Right atrium auricular region (tissue), 2 donors: ENCODE data around the gene FCGR1A. TPM values are rescaled to one million over a fixed set of nuclear protein-coding genes. Genes with fewer than 3 reads are reported as not detected.
"Not testable (repeated sequence)": the region's sequence is repeated elsewhere in the genome, so short reads cannot be mapped to it uniquely, and the experiment has no call there.

Experiments used
- DNase-seq: peaks from one replicate; pipeline ENCODE4 v3.0.0-alpha.2; 2019; ENCODE audit warnings: low spot score
- H3K27ac ChIP-seq, 2 donors: fragments of 200-600 bp; sonication (generic); 1 replicate in 1 of 2; 2 replicates in 1 of 2; pipeline ENCODE4 v1.5.1; 2016 to 2019
- H3K27me3 ChIP-seq, 2 donors: fragments of 200-600 bp; sonication (generic); one replicate each; pipeline versions ENCODE4 v1.5.1 to v1.6.0; 2017 to 2019
- H3K36me3 ChIP-seq: fragments of 200-600 bp; sonication (generic); one replicate; pipeline ENCODE4 v1.5.1; 2016
- H3K4me1 ChIP-seq, 2 donors: fragments of 200-600 bp; sonication (generic); one replicate each; pipeline versions ENCODE4 v1.5.1 to v1.6.0; 2017 to 2019
- H3K4me3 ChIP-seq, 2 donors: fragments of 200-600 bp; sonication (generic); 1 replicate in 1 of 2; 2 replicates in 1 of 2; pipeline ENCODE4 v1.5.1; 2017 to 2019; ENCODE audit warnings: mild to moderate bottlenecking in 1 of 2, moderate library complexity in 1 of 2
- H3K9me3 ChIP-seq, 2 donors: fragments of 200-600 bp; sonication (generic); one replicate each; pipeline ENCODE4 v1.5.1; 2019
- total RNA-seq, 2 donors: library from RNA; depleted of rRNA; stranded (reverse); fragments of >200 nt; gene quantifications; one replicate each; pipeline ENCODE4 v1.1.0, GENCODE V29; 2016

FCGR1A gene
- total RNA-seq = 1 to 10 TPM in 1 of 2 donors, not detected in 1; 6.4 TPM

DNA sequence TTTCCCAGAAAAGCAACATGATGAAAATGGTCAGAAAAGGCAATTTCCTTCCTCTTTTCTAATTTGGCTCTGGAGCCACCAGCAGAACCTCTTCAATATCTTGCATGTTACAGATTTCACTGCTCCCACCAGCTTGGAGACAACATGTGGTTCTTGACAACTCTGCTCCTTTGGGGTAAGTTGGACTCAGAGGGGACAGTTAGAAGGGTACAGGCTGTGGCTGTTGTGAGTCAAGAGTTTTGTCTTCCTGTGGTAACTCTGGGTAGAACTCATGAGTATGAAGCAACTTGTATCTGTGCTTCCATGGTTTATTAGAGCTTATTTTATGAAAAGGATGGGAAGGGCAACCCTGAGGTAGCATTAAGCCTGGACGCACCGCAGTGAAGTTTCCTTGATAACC, at the start of gene FCGR1A:
FCGR1A (plus strand) TSS at position 95 of the 400 bp plus-strand sequence; CDS start at position 145, 50 bp downstream.
- not testable (repeated sequence) for DNase-seq, H3K36me3 ChIP-seq, H3K4me3 ChIP-seq, H3K9me3 ChIP-seq, H3K27ac ChIP-seq, H3K27me3 ChIP-seq, H3K4me1 ChIP-seq

DNA sequence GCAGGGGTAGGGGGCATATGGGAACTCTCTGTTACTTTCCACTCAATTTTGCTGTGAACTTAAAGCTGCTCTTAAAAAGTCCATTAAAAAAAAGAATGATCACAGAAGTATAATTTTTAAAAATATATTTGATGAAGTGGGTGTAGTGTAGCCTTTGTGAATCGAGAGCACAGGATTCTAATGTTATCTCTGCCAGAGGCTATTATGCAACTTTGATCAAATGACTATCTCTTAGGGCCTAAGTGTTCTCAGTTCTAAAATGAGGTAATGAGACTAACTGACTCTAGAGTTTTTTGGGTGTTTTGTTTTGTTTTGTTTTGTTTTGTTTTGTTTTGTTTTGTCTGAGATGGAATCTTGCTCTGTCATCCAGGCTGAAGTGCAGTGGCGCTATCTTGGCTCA, 49.7 kb upstream of the FCGR1A start:
- H3K9me3 ChIP-seq, H3K27me3 ChIP-seq, H3K4me1 ChIP-seq, H3K36me3 ChIP-seq, H3K4me3 ChIP-seq, H3K27ac ChIP-seq, DNase-seq: not testable (repeated sequence)

DNA sequence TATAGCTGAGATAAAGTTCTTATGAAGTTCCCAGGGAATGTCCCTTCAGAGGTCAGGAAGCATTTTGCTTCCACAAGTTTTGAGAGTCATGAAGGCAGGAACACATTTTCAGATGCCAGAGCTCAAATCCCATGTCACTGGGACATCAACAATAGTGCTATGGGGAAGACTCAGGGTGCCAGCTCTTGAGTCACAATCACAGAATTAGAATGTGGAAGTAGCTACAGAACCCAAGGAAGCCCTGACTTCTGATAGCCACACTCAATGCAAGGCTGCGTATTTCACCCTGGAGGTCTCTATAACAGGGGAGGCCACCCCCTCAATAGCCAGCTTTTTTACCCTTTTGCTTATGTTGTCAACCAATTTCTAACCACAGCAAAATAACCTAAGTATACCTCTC, 47.8 kb upstream of the FCGR1A start:
- H3K4me1 ChIP-seq, H3K27ac ChIP-seq, H3K27me3 ChIP-seq, H3K9me3 ChIP-seq, H3K4me3 ChIP-seq, DNase-seq, H3K36me3 ChIP-seq: not testable (repeated sequence)

DNA sequence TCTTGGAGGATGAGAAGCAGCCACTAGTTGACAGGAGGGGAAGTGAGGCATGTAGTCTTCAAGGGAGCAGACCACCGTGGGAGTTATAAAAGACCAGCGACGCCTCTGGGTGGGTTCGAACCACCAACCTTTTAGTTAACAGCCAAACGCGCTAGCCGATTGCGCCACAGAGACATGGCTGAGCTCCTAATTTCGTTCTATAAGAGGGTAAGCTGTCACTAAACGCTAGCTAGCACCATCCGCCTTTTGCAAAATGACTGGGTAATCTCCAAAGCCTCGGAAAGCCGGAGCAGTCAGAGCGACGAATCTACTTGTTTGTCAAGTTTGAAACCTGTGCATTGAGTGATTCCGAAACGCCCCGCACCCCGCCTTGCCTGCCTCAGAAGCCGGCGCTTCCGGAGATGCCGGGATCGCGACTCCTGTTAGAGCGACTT, 42.3 kb upstream of the FCGR1A start:
- H3K4me3 ChIP-seq = peak overlapping the region in 1 of 2 donors; percentile 1
- not testable (repeated sequence) for H3K36me3 ChIP-seq, DNase-seq, H3K27me3 ChIP-seq, H3K9me3 ChIP-seq, H3K27ac ChIP-seq, H3K4me1 ChIP-seq

DNA sequence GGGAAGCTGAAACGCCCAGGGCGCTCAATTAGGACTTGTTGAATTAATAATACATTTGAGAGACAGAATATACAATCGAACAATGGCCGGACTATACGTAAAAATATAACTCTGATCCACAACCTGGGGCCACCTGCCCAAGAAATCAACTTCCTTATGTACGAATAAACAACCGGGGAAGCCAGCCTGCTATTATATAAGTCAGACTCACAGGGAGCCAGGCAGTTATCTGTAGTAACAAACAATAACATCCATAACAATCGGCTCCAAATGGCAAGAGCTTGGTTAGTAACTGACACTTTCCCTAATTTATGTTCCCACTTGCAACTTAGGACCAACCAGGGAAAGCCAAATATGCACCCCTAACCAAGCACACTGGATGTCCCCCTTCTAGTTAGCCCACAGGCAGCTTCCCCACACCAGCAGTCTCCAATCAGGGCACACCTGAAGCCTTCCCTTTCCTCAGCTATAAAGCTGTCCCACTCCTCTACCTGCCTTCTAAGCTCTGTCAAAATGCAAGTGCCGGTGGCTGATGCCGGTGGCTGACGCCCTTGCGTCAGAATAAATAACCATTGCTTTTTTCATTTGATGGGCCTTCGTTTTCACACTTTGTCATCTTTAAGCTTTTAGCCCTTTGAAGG, 41.8 kb upstream of the FCGR1A start:
- not testable (repeated sequence) for H3K27ac ChIP-seq, H3K27me3 ChIP-seq, H3K36me3 ChIP-seq, H3K4me1 ChIP-seq, H3K9me3 ChIP-seq, DNase-seq
- H3K4me3 ChIP-seq = peak overlapping the region in 1 of 2 donors; percentile 1

DNA sequence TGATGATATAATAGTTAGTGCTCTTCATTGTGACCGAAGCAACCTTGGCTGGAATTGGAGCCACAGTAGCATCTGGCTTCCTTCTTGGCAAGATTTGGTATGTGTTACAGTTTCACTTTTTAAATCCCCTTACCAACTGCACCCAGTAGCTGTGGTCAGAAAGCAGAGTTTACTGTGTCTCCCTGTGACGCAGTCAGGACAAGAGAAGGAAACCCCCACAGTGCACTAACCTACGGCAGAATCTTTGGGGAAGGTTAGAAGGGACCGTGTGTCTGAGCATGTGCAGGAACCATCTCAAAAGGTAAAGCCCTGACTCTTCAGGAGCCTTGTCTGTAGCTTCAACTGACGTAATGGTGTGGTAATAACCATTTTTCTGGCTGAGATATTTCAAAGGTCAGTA, 40.6 kb upstream of the FCGR1A start:
- H3K27me3 ChIP-seq, H3K36me3 ChIP-seq, DNase-seq, H3K4me3 ChIP-seq, H3K4me1 ChIP-seq, H3K27ac ChIP-seq, H3K9me3 ChIP-seq: not testable (repeated sequence)

DNA sequence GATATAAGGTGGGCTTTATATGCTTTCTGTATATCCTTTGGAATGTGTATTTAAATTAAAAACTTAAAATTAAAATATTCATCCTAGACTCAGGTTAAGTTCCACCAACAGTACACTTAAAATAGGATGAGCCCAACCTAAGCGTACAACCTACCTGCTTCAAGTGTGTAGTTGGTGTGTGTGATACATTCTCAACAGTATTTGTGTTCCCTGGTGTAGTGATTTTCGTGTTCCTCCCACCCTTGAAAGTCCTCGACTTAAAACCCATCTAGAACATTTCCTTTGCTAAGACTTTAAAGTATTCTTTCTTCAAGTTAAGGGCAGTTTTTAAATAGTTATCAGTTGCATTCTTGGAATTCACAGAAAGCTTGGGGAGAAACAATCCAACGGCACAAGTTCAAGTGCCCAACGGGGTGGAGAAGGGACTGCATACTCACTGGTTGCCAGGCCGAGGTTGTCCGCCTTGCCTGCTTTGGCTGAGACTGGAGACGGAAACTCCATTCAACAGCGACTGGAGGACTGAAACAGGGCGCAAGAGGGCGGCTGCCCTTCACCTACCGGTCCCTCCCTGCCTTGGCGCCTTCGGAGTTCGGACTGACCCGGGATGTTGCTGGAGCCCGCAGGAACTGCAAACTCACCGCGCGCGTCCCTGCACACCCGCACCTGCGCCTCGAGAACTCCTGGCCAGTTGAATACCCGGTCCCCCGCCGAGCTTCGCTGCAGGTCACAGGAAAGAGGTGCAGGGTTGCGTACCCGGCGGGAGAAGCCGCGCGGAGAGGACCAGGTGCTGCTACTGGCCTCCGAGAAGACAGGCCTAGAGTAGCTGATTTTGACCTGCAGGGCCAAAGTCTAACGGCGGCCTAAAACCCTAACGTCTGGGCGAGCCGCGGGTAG, 35.8 kb upstream of the FCGR1A start:
- H3K27me3 ChIP-seq, H3K36me3 ChIP-seq, H3K4me3 ChIP-seq: not testable (repeated sequence)

DNA sequence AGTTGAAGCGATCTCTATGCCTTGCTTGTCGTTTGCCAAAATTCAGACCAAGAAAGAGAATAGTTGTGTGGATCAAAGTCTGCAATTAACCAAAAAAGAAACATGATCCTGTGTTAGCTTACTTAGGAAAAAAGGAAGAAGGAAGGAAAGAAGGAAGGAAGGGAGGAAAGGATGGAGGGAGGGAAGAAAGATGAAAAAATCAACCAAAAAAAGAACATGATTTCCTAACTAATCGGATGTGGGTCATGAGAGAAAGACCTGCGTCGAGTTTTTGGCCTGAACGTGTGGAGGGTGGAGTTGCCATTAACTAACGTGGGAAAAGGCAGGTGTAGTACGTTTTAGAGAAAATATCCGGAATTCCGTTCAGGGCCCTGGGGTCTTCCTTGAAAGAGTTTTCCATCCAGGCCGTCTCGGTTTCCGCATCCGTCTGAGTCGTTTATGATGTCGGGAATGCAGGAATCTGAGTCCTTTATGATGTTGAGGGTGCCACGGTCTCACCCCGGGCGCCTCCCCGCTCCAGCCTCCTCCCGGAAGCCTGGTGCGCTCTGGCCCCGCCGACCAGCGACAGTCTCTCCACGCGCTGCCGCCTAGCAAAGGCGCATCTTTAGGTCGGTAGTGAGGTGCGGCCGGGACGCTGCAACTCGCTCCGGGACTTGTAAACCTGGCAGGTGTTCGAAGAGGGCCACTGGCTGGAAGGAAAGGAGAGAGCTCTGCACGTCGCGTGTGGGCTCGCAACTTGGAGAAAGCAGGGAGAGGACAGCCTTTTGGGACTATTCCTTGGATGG, 34.9 kb upstream of the FCGR1A start:
- not testable (repeated sequence) for H3K4me3 ChIP-seq, H3K9me3 ChIP-seq, H3K36me3 ChIP-seq, H3K27me3 ChIP-seq, H3K27ac ChIP-seq, DNase-seq, H3K4me1 ChIP-seq

More for the DNA sequence above, 35.8 kb upstream of the FCGR1A start:
- not testable (repeated sequence) for H3K4me1 ChIP-seq, H3K9me3 ChIP-seq, H3K27ac ChIP-seq, DNase-seq

DNA sequence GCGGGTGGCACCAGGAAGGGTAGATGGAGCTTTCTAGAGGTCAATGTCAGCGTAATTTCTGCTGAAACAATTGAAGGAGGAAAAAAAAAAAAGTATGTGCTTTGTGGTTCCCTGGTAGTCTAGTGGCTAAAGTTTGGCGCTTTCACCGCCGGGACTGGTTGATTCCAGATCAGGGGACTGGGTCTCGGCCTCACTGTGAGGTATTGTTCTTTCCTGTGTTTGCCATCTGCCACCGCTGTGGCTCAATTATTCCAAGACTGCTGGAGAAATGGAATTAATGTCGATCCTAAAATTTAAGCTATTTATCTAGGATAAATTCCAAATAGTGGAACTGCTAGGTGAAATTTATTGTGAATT, 34.4 kb upstream of the FCGR1A start:
- not testable (repeated sequence) for H3K36me3 ChIP-seq, H3K4me1 ChIP-seq, H3K27ac ChIP-seq, H3K27me3 ChIP-seq, H3K4me3 ChIP-seq, H3K9me3 ChIP-seq, DNase-seq

DNA sequence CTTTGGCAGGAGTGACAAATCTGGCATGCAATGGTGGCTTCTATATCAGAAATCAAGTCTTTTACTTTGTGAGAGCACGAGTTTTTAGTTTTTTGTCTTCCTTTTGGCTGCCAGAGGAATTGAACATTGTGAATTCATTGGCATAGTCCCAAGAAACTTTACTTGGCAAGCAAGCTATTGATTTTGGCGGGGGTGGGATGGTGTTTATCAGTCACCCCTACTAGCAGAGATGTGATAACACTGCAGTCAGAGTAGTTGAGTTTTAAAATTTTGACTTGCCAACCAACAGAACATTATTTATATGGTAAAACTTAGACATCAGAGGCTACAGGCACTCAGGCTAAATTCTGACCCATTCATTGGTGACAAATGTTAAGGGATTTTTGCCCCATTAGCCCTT, 31.9 kb upstream of the FCGR1A start:
- H3K36me3 ChIP-seq, H3K4me3 ChIP-seq, H3K9me3 ChIP-seq, DNase-seq, H3K27ac ChIP-seq, H3K27me3 ChIP-seq, H3K4me1 ChIP-seq: not testable (repeated sequence)

DNA sequence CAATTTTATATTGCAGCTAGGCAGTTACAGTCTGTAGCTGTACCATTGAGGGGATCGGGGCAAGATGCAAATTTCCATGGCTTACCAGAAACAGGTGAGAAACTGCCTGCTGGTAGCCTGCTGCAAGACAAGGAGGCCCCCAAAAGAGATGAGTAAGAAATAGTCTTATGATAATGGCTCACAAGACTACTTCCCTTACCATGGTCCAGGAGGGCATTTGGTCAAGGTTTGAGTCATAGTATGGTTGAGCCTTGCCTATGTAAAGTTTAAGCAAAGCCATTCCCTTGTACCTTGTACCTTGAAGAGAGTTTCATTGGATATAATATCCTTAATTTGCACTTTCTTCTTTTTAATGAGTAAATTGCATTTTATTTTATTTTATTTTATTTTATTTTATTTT, 30.3 kb upstream of the FCGR1A start:
- H3K27ac ChIP-seq, DNase-seq, H3K9me3 ChIP-seq: not testable (repeated sequence)

DNA sequence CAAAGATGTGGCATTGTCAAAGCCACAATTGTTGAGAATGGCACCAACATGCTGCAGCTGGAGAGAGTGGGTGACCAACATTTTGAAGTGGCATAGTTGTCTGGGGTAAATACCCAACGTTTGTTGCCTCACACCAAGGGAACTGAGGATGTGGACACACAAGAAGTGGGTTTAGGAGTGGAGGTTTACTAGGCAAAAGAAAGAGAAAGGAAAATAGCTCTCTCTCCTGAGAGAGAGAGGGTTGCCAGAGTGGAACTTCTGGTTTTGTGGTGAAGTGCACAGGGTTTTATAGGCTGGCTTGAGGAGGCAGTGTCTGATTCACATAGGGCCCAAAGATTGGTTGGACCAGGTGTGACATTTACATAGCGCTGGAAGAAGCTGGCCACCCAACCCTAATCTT, 29.0 kb upstream of the FCGR1A start:
- H3K36me3 ChIP-seq, H3K27me3 ChIP-seq, DNase-seq, H3K4me3 ChIP-seq, H3K9me3 ChIP-seq, H3K4me1 ChIP-seq, H3K27ac ChIP-seq: not testable (repeated sequence)

More for the DNA sequence above, 30.3 kb upstream of the FCGR1A start:
- not testable (repeated sequence) for H3K4me3 ChIP-seq, H3K4me1 ChIP-seq, H3K36me3 ChIP-seq, H3K27me3 ChIP-seq

DNA sequence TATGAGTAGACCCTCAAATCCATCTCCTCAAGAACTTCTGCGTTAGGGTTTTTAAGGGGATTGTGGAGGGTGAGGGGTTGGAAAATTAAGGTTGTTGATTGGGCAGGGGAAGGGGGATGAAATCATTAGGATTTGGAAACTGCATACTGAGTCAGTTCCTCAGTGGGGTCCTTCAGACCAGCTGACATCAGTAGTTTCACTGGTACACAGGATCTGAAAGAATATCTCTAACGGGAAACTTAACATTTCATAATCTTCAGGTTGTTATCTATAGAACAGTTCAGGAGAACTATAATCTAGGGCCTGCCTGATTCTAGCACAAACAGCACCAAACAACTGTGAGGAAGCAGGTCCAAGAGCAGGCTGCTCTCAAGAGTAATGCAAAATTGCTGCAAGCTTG, 27.2 kb upstream of the FCGR1A start:
- H3K4me1 ChIP-seq, H3K4me3 ChIP-seq, DNase-seq: not testable (repeated sequence)

DNA sequence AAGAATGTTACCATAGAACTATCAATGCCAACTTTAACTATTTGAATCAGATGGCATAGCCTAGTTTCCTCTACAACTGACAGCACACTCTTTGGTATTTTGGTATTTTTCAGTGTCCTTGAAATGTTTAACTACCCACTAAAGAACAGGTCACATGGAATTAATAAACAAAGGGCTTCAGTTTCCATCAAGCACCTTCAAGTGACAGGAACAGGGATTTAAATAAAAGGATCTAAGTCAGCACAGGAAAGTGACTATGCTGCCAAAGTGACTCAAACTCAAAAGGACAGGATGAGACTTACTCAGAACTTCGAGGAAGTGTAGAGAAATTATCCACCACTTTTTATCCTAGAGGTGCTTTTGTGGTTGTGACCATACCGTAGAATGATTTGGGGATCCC, 20.2 kb upstream of the FCGR1A start:
- H3K4me1 ChIP-seq, H3K9me3 ChIP-seq, H3K27ac ChIP-seq, H3K36me3 ChIP-seq, H3K4me3 ChIP-seq, H3K27me3 ChIP-seq, DNase-seq: not testable (repeated sequence)

More for the DNA sequence above, 27.2 kb upstream of the FCGR1A start:
- not testable (repeated sequence) for H3K36me3 ChIP-seq, H3K27me3 ChIP-seq, H3K27ac ChIP-seq, H3K9me3 ChIP-seq
